ENCODE measurements around the gene CCDC9.
"Not testable (repeated sequence)": the region's sequence is repeated elsewhere in the genome, so short reads cannot be mapped to it uniquely, and the experiment has no call there.

Gene CCDC9

GRCh38 chr19:47300867-47301266 is 44.5 kb downstream of the CCDC9 start:
- not testable (repeated sequence) for DNase-seq (ENCODE audit: low read depth, low spot score)

GRCh38 chr19:47302249-47302648 is 45.9 kb downstream of the CCDC9 start:
- no peak for DNase-seq (ENCODE audit: low read depth, low spot score)

DNA sequence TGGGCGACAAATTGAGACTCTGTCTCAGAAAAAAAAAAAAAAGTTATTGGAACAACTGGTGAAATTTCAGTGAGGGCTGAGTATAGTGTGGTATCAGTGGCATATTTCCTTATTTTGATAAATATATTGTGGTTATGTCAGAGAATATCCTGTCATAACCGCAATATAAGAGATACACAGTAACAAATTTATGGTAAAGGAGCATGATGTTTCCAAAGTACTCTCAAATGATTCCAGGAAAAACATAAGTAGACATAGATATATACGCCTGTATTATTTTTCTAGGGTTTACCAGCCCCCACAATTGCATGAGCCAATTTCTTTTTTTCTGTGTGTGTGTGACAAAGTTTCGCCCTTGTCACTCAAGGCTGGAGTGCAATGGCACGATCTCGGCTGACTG is 47.6 kb downstream of the CCDC9 start:
- DNase-seq (ENCODE audit: low read depth, low spot score), result no peak

DNA sequence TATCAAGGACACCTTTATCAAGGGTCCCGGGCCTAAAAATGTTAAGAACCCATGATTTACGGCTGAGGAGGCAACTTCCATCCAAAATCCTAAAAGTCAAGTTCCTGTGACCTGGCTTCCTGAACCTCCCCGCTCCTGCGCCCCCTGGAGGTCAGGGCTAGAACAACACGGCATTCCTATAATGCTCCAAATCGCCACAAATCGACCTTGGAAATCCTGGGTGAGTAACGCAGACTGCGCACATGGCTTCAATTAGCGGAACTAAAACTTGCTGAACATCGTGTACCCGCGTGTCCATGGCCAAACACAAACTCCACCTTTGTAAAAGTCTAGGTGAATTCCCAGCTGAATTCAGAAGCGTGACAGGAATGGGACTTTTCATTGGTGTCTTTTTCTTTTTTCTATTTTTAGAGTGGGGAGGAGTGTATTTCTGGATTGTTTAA is 49.0 kb downstream of the CCDC9 start:
- peak; percentile 61 for DNase-seq (ENCODE audit: low read depth, low spot score)

DNA sequence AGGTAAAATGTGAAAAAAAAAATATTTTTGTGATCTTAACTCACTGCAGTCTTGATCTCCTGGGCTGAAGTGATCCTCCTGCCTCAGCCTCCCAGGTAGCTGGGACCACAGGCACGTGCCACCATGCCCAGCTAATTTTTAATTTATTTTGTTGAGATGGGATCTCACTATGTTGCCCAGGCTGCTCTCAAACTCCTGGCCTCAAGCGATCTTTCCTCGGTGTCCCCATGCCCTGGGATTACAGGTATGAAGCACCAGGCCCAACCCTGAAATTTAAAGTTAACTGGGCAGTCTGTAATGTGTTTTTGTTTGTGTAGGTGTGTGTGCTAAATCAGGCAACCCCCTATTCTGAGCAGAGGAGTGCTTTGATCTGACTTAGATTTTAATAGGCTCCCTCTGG is 50.0 kb downstream of the CCDC9 start:
- no peak for DNase-seq (ENCODE audit: low read depth, low spot score)

- no peak for DNase-seq (ENCODE audit: low read depth, low spot score)
Observed at GRCh38 chr19:47309038-47309437, 52.7 kb downstream of the CCDC9 start.

GRCh38 chr19:47309608-47310007 is 53.3 kb downstream of the CCDC9 start, which contains the start of gene C5AR1:
Gene C5AR1, plus strand, starts transcription at chr19:47309861. Its CDS starts 35 bp downstream, at chr19:47309896.
- no peak for DNase-seq (ENCODE audit: low read depth, low spot score)

DNA sequence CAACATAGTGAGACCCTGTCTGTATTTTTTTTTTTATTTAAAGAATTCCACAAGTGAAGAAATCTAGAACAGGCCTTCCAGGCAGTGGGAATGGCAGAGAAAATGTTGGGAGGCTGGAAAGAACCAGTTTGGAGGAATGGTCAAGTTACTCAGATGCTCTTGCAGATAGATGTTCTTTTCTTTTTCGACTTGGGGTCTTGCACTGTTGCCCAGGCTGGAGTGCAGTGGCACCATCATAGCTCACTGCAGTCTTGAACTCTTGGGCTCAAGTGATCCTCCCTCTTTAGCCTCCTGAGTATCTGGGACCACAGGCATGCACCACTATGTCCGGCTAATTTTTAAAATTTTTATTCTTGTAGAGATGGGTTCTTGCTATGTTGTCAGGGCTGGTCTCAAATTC is 54.0 kb downstream of the CCDC9 start:
- no peak for DNase-seq (ENCODE audit: low read depth, low spot score)

DNA sequence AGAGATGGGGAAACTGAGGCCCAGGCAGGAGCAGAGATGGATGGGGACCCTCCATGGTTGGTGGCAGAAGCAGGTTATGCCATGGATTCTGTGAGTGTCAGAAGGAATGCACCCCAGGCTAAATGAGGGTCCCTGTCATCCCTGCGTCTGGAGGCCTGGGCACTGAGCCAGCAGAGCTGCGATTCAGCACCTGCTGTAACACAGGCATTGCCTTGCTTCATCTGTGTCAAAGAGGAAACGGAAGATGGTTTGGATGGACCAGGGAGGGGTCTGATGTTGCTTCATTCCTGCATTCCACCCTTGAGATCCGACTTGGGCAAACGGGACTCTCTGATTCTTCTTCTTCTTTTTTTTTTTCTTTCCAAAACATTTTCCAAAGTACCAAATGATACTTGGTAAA is 54.5 kb downstream of the CCDC9 start:
- DNase-seq (ENCODE audit: low read depth, low spot score), result no peak

- DNase-seq (ENCODE audit: low read depth, low spot score), result no peak
Observed at GRCh38 chr19:47312366-47313006, 56.2 kb downstream of the CCDC9 start.

DNA sequence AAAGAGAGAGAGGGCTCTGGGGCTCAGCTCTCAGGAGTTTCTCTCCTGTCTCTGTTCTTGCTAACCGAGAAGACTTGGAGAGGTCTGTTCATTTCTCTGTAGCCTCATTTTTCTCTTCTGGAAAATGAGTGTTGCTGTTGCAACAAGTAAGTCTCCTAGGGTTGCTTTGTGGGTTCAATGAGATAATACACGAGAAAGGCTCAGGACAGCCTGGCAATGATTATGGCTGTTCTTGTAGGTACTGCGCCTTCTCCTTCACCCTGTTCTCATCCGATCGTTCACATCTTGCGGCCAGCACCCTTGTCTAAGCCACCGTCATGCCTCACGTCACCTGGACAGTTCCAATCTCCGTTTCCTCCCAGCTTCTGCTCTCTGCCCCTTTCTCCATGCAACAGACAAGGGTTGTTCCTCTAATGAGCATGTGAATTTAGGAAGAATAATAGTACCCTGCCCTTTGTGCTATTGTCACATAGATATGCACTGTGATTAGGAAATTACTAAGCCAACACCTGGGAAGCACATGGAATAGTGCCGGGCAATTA is 57.5 kb downstream of the CCDC9 start:
- no peak for DNase-seq (ENCODE audit: low read depth, low spot score)

DNA sequence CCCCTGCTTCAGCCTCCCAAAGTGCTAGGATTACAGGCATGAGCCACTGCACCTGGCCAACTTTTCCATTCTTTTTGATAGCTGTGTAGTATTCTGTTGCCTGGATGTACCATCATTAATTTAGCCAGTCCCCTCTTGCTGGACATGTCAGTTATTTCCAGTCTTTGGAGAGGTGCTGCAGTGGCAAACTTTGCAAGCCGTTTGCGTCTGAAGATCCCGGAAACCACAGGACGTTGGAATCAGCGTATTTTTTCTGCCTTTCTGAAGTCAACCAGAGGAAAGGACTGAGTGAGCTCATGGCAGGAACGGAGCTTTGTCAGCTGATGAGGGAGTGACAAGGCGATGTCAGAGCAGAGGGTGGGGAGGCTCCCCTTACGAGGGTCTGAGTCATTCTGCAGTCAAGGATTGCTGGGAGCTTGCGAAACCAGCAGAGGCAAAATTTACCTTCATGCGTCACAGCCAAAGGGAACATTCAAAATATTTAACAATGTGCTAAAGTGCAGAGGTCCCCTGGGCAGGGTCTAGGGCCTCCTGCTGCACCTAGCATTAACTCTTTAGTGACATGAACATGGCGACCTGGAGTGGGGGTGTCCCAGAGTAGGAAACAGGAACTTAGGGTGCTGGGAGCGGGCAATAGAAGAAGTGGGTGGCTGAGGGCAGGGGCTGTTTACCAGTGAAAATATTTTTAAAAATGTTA is 58.9 kb downstream of the CCDC9 start:
- peak; percentile 81 for DNase-seq (ENCODE audit: low read depth, low spot score)

- no peak for DNase-seq (ENCODE audit: low read depth, low spot score)
Observed at GRCh38 chr19:47316513-47316912, 60.2 kb downstream of the CCDC9 start.

- no peak for DNase-seq (ENCODE audit: low read depth, low spot score)
Observed at GRCh38 chr19:47319923-47320871, 63.9 kb downstream of the CCDC9 start.

All from smooth muscle cell of the brain vasculature (primary cell).